ENCODE results near the gene TAMM41.

Gene TAMM41

GRCh38 chr3:11810276-11810675 lies 36.4 kb downstream of the TAMM41 start:
- Histone ChIP-seq H3K27me3 (ENCODE audit: insufficient read depth, low read length) (no peaks in the 10 kb centered on the region), H3K4me3 (ENCODE audit: low read depth, low read length, poor library complexity, severe bottlenecking) (no peak overlapping the region), H3K27ac (ENCODE audit: low read depth, low read length, poor library complexity, severe bottlenecking) (no peak overlapping the region), H3K79me2 (ENCODE audit: insufficient read depth, low read length) (no peaks in the 10 kb centered on the region), H2AFZ (ENCODE audit: low read length) (no peak overlapping the region), H3K4me2 (ENCODE audit: low read length) (no peak overlapping the region), H3K9me2 (ENCODE audit: low read depth, low read length) (no peaks in the 10 kb centered on the region), H3K9me3 (ENCODE audit: low read length) (no peaks in the 10 kb centered on the region), H3F3A (ENCODE audit: insufficient read depth, low read length) (no peaks in the 10 kb centered on the region), H3K36me3 (ENCODE audit: insufficient read depth, low read length) (peaks cover 44% of the 10 kb centered on the region), H3K4me1 (ENCODE audit: insufficient read depth, low read length, severe bottlenecking) (no peaks in the 10 kb centered on the region), H4K20me1 (ENCODE audit: insufficient read depth, low read length) (no peaks in the 10 kb centered on the region), H3K9ac (ENCODE audit: low read length) (no peak overlapping the region)
- no peak for TF ChIP-seq EZH2 (IDR thresholded peaks at IDR 0.05; ENCODE audit: borderline replicate concordance, low read length)
- TF ChIP-seq CTCF (IDR thresholded peaks at IDR 0.05; ENCODE audit: low read length) = no peak

- no peak overlapping the region for H3K27ac ChIP-seq (ENCODE audit: low read depth, low read length, poor library complexity, severe bottlenecking)
- TF ChIP-seq EZH2 (IDR thresholded peaks at IDR 0.05; ENCODE audit: borderline replicate concordance, low read length) (no peak), CTCF (IDR thresholded peaks at IDR 0.05; ENCODE audit: low read length) (no peak)
- no peaks in the 10 kb centered on the region for H3F3A ChIP-seq (ENCODE audit: insufficient read depth, low read length)
- H3K27me3 ChIP-seq (ENCODE audit: insufficient read depth, low read length) = no peaks in the 10 kb centered on the region
- no peaks in the 10 kb centered on the region for H3K9me3 ChIP-seq (ENCODE audit: low read length)
- no peaks in the 10 kb centered on the region for H3K4me1 ChIP-seq (ENCODE audit: insufficient read depth, low read length, severe bottlenecking)
- no peak overlapping the region for H2AFZ ChIP-seq (ENCODE audit: low read length)
- peaks cover 48% of the 10 kb centered on the region for H3K36me3 ChIP-seq (ENCODE audit: insufficient read depth, low read length)
- no peak overlapping the region for H3K4me3 ChIP-seq (ENCODE audit: low read depth, low read length, poor library complexity, severe bottlenecking)
- H3K4me2 ChIP-seq (ENCODE audit: low read length) = no peak overlapping the region
- no peaks in the 10 kb centered on the region for H3K79me2 ChIP-seq (ENCODE audit: insufficient read depth, low read length)
- no peaks in the 10 kb centered on the region for H4K20me1 ChIP-seq (ENCODE audit: insufficient read depth, low read length)
- H3K9me2 ChIP-seq (ENCODE audit: low read depth, low read length) = no peaks in the 10 kb centered on the region
- H3K9ac ChIP-seq (ENCODE audit: low read length) = no peak overlapping the region
These were observed 38.5 kb downstream of the TAMM41 start for GRCh38 chr3:11808231-11808630.

- Histone ChIP-seq H3K27me3 (ENCODE audit: insufficient read depth, low read length) (no peaks in the 10 kb centered on the region), H3K4me2 (ENCODE audit: low read length) (no peak overlapping the region), H3F3A (ENCODE audit: insufficient read depth, low read length) (no peaks in the 10 kb centered on the region), H4K20me1 (ENCODE audit: insufficient read depth, low read length) (no peaks in the 10 kb centered on the region), H3K79me2 (ENCODE audit: insufficient read depth, low read length) (no peaks in the 10 kb centered on the region), H3K9ac (ENCODE audit: low read length) (no peak overlapping the region), H2AFZ (ENCODE audit: low read length) (no peak overlapping the region), H3K36me3 (ENCODE audit: insufficient read depth, low read length) (peaks cover 50% of the 10 kb centered on the region), H3K9me3 (ENCODE audit: low read length) (0 out of 2 replicates have a peak, but pooled peaks cover under 1% of the 10 kb centered on the region), H3K4me1 (ENCODE audit: insufficient read depth, low read length, severe bottlenecking) (no peaks in the 10 kb centered on the region), H3K27ac (ENCODE audit: low read depth, low read length, poor library complexity, severe bottlenecking) (no peak overlapping the region), H3K4me3 (ENCODE audit: low read depth, low read length, poor library complexity, severe bottlenecking) (no peak overlapping the region), H3K9me2 (ENCODE audit: low read depth, low read length) (no peaks in the 10 kb centered on the region)
- TF ChIP-seq CTCF (IDR thresholded peaks at IDR 0.05; ENCODE audit: low read length) (no peak), EZH2 (IDR thresholded peaks at IDR 0.05; ENCODE audit: borderline replicate concordance, low read length) (no peak)
These were observed 39.0 kb downstream of the TAMM41 start for GRCh38 chr3:11807686-11808085.

All from OCI-LY1 (cell line).